Panc1 (cell line): ENCODE data around the gene KRT6A. TPM values are rescaled to one million over a fixed set of nuclear protein-coding genes. Genes with fewer than 3 reads are reported as not detected.

ENCODE experiments used
- ATAC-seq: fragments of 200-7000 bp; cut with Tn5 transposase; 2 replicates; pipeline ENCODE4 v1.9.1; 2020; ENCODE audit warnings: mild to moderate bottlenecking, moderate library complexity
- BruUV-seq: library from RNA; stranded (reverse); fragments of 400-500 nt; replicated peaks from 2 replicates; lab custom pipeline; 2021; lab: Mats Ljungman, UMichigan
- CTCF ChIA-PET: fragments of 300-600 bp; sonication (Branson Sonifier 250); formaldehyde crosslinking; loops from one replicate; lab custom pipeline; 2022; ENCODE audit warnings: antibody characterized with exemption; lab: Charles Lee
- POLR2A ChIA-PET: fragments of 300-600 bp; sonication (Branson Sonifier 250); formaldehyde crosslinking; loops from one replicate; lab custom pipeline; 2022; ENCODE audit warnings: antibody characterized with exemption; lab: Charles Lee
- DNase-seq: peaks from one replicate; pipeline ENCODE4 v3.0.0-alpha.2; 2010; ENCODE audit warnings: low read depth, low spot score
- H3K27ac ChIP-seq: 2 replicates; pipeline ENCODE4 v1.5.1; 2011; ENCODE audit warnings: mild to moderate bottlenecking, low read length, inconsistent platforms
- H3K27me3 ChIP-seq: fragments of 200-500 bp; sonication (Bioruptor generic); 2 replicates; pipeline ENCODE4 v1.6.0; 2014; ENCODE audit warnings: low read length, inconsistent platforms; ENCODE audit not compliant: control insufficient read depth, insufficient read depth
- H3K36me3 ChIP-seq: fragments of 200-500 bp; sonication (Bioruptor generic); 2 replicates; pipeline ENCODE4 v1.5.1; 2014; ENCODE audit warnings: inconsistent platforms, mild to moderate bottlenecking, low read length, moderate library complexity; ENCODE audit not compliant: control insufficient read depth, insufficient read depth
- H3K4me1 ChIP-seq: 2 replicates; pipeline ENCODE4 v1.5.1; 2011; ENCODE audit warnings: inconsistent platforms, mild to moderate bottlenecking, low read length, moderate library complexity; ENCODE audit not compliant: control insufficient read depth, insufficient read depth
- H3K4me3 ChIP-seq, 2 experiments: 2 replicates each; pipeline ENCODE4 v1.5.1; 2011 to 2012; ENCODE audit warnings: low read depth in 2 of 2, low read length in 2 of 2, mild to moderate bottlenecking in 2 of 2, inconsistent platforms in 1 of 2, moderate library complexity in 1 of 2
- H3K9me3 ChIP-seq: fragments of 200-500 bp; sonication (Bioruptor generic); 2 replicates; pipeline ENCODE4 v1.5.1; 2014; ENCODE audit warnings: low read depth, mild to moderate bottlenecking, inconsistent platforms, low read length, moderate library complexity; ENCODE audit not compliant: control insufficient read depth, insufficient read depth
- POLR2AphosphoS5 ChIP-seq: IDR thresholded peaks from 2 replicates; pipeline ENCODE4 v1.6.1; 2012; ENCODE audit warnings: mild to moderate bottlenecking, low read depth, low read length, moderate library complexity
- REST ChIP-seq, 2 experiments: IDR thresholded peaks; 2 replicates each; pipeline ENCODE4 v1.6.1; 2011 to 2012; ENCODE audit warnings: low read depth in 2 of 2, control low read depth in 1 of 2, low read length in 1 of 2, mild to moderate bottlenecking in 1 of 2, moderate library complexity in 1 of 2; ENCODE audit not compliant: insufficient read depth in 1 of 2
- SIN3A ChIP-seq: IDR thresholded peaks from 2 replicates; pipeline ENCODE4 v1.6.1; 2012; ENCODE audit warnings: low read depth, mild to moderate bottlenecking, low read length, moderate library complexity, borderline replicate concordance; ENCODE audit not compliant: insufficient read depth
- TCF7L2 ChIP-seq: IDR thresholded peaks from 2 replicates; pipeline ENCODE4 v1.6.1; 2011; ENCODE audit warnings: mild to moderate bottlenecking, low read depth, low read length, inconsistent platforms
- in situ Hi-C: cut with HindIII; loops from 2 replicates; pipeline ENCODE4 v1.10.0; 2016; ENCODE audit warnings: low sequenced_read_pairs, low pct_unique_long_range_greater_than_20kb
- intact Hi-C: fragments of 100-400 bp; cut with micrococcal nuclease; formaldehyde crosslinking; loops from one replicate; pipeline ENCODE4 v1.10.0; 2022; ENCODE audit not compliant: unreplicated experiment
- total RNA-seq: library from RNA; stranded (reverse); gene quantifications from one replicate; pipeline ENCODE4 v1.2.1, GENCODE V29; 2021; ENCODE audit not compliant: unreplicated experiment
- TF ChIP-seq, protein P1 (sequence below): fragments of 450-650 bp; IDR thresholded peaks from 2 replicates; pipeline ENCODE4 v1.5.1; 2017; ENCODE audit warnings: mild to moderate bottlenecking

Gene KRT6A
- total RNA-seq, 1 experiment from 2014 or later = not detected

GRCh38 chr12:52495389-52495788 lies 2.3 kb upstream of the KRT6A start:
- H3K4me3 ChIP-seq = no peak overlapping the region
- no peak overlapping the region for H3K27ac ChIP-seq
- ATAC-seq = no peak

DNA sequence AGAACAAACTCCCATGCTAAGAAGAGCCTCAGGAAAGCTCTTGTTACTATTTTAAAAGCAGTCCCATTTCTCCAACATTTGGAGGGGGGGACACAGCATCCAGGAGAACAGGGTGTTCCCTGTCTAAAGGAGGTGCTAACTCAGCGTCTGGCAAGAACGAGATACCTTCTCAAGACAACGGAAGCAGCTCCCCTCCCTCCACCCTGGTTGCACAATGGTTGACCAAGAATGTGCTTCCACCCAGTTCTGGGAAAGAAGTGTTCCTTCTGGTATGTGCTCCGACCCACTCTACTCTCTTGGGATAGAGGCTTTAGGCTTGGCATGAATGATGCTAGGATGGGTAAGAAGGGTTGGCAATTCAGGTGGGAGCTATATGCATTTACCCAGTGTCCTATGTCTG lies 1.5 kb upstream of the KRT6A start:
- BruUV-seq = no TSS peak
- DNase-seq = no peak
- no peak overlapping the region for H3K4me3 ChIP-seq
- CTCF ChIA-PET = no interaction called here
- POLR2A ChIA-PET = no interaction called here
- no peaks in the 10 kb centered on the region for H3K36me3 ChIP-seq
- no peaks in the 10 kb centered on the region for H3K4me1 ChIP-seq
- in situ Hi-C loops (no loop called here), intact Hi-C loops (no loop called here)
- no peaks in the 10 kb centered on the region for H3K9me3 ChIP-seq
- no peak overlapping the region for H3K27ac ChIP-seq
- no peak for ATAC-seq
- TF ChIP-seq, protein P1, sequence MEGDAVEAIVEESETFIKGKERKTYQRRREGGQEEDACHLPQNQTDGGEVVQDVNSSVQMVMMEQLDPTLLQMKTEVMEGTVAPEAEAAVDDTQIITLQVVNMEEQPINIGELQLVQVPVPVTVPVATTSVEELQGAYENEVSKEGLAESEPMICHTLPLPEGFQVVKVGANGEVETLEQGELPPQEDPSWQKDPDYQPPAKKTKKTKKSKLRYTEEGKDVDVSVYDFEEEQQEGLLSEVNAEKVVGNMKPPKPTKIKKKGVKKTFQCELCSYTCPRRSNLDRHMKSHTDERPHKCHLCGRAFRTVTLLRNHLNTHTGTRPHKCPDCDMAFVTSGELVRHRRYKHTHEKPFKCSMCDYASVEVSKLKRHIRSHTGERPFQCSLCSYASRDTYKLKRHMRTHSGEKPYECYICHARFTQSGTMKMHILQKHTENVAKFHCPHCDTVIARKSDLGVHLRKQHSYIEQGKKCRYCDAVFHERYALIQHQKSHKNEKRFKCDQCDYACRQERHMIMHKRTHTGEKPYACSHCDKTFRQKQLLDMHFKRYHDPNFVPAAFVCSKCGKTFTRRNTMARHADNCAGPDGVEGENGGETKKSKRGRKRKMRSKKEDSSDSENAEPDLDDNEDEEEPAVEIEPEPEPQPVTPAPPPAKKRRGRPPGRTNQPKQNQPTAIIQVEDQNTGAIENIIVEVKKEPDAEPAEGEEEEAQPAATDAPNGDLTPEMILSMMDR = no peak
- TF ChIP-seq SIN3A (no peak), TCF7L2 (no peak), REST (IDR thresholded peaks at IDR 0.05; ENCODE audit: insufficient read depth in 1 of 2, low read depth in 2 of 2, low read length in 1 of 2) (no peak), POLR2AphosphoS5 (no peak)
- peaks cover 9% of the 10 kb centered on the region; the same call in 1 of the 2 replicates for H3K27me3 ChIP-seq

More at GRCh38 chr12:52495389-52495788, 2.3 kb upstream of the KRT6A start:
- BruUV-seq = no TSS peak
- no peaks in the 10 kb centered on the region for H3K36me3 ChIP-seq
- H3K4me1 ChIP-seq = no peaks in the 10 kb centered on the region
- TF ChIP-seq REST (IDR thresholded peaks at IDR 0.05; ENCODE audit: insufficient read depth in 1 of 2, low read depth in 2 of 2, low read length in 1 of 2) = no peak
- TF ChIP-seq, protein P1 = no peak
- no peak for TF ChIP-seq TCF7L2
- TF ChIP-seq SIN3A = no peak
- no peak for TF ChIP-seq POLR2AphosphoS5
- peaks cover 9% of the 10 kb centered on the region; the same call in 1 of the 2 replicates for H3K27me3 ChIP-seq
- no peak for DNase-seq
- in situ Hi-C loops = no loop called here
- intact Hi-C loops = no loop called here
- H3K9me3 ChIP-seq = no peaks in the 10 kb centered on the region
- CTCF ChIA-PET = no interaction called here
- POLR2A ChIA-PET = no interaction called here
